ENCODE results near the gene PHF20.
"Not testable (repeated sequence)": the region's sequence is repeated elsewhere in the genome, so short reads cannot be mapped to it uniquely, and the experiment has no call there.

Gene PHF20

DNA sequence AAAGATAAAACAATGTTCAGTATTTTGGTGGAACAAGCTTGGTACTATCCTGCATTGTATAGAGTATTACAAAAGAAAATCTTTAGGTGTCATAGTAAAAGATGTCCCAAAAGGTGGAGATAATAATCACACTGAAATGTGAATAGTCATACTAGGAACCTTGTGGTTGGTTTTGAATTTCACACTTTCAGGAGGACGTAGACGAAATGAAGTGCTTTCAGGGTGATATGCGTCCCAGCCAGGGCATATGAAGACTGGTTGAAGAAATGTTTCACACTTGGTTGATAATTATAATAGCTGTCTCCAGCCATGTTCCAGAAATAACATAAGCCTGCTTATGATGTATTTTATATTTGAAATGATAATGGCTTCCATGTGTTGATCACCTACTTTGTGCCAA is 122.1 kb downstream of the PHF20 start:
- TF ChIP-seq, protein P1, sequence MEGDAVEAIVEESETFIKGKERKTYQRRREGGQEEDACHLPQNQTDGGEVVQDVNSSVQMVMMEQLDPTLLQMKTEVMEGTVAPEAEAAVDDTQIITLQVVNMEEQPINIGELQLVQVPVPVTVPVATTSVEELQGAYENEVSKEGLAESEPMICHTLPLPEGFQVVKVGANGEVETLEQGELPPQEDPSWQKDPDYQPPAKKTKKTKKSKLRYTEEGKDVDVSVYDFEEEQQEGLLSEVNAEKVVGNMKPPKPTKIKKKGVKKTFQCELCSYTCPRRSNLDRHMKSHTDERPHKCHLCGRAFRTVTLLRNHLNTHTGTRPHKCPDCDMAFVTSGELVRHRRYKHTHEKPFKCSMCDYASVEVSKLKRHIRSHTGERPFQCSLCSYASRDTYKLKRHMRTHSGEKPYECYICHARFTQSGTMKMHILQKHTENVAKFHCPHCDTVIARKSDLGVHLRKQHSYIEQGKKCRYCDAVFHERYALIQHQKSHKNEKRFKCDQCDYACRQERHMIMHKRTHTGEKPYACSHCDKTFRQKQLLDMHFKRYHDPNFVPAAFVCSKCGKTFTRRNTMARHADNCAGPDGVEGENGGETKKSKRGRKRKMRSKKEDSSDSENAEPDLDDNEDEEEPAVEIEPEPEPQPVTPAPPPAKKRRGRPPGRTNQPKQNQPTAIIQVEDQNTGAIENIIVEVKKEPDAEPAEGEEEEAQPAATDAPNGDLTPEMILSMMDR (IDR thresholded peaks at IDR 0.05; ENCODE audit: borderline replicate concordance, insufficient read depth, low read depth, low read length), result no peak
- H3K4me3 ChIP-seq (ENCODE audit: low read depth, low read length), result no peak overlapping the region

DNA sequence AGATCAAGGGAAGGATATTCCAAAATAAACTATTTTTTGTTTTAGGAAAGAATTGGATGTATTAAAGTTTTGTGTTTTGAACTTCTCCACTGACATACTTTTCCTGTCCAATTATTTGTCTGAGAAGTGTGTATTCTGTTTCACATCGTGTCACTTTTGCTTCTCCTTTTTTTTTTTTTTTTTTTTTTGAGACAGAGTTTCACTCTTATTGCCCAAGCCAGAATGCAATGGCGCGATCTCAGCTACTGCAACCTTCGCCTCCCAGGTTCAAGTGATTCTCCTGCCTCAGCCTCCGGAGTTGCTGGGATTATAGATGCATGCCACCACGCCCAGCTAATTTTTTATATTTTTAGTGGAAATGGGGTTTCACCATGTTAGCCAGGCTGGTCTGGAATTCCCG is 123.7 kb downstream of the PHF20 start:
- not testable (repeated sequence) for H3K4me3 ChIP-seq (ENCODE audit: low read depth, low read length)

DNA sequence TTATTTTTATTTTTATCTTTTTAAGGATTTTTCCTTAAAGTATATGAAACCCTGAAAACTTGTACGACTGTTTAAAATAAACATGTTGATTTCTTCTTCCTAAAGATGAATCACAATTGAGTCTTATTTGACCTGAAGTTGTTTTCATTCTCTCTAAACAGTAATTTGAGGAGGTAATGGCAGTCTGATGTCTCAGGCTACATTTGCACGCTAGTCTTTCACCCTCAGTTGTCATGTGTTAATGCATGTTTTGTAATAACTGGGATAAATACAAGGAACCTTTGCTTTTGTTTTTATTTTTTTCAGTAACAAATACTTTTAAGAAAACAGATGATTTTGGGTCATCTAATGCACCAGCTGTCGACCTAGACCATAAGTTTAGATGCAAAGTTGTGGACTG is 127.2 kb downstream of the PHF20 start:
- TF ChIP-seq, protein P1 (IDR thresholded peaks at IDR 0.05; ENCODE audit: borderline replicate concordance, insufficient read depth, low read depth, low read length), result no peak
- no peak overlapping the region for H3K4me3 ChIP-seq (ENCODE audit: low read depth, low read length)

DNA sequence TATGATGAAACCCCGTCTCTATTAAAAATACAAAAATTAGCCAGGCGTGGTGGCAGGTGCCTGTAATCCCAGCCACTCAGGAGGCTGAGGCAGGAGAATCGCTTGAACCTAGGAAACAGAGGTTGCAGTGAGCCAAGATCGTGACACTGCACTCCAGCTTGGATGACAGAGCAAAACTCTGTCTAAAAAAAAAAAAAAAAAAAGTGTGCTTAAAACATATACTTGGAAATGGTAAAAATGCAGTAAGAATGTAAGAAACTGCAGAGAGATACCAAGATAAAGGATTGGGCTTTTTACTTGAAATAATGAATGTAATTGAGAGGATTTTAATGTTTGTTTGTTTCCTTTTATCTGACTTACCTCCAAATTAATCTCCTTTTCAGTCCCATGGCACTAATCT is 129.4 kb downstream of the PHF20 start:
- not testable (repeated sequence) for H3K4me3 ChIP-seq (ENCODE audit: low read depth, low read length)

DNA sequence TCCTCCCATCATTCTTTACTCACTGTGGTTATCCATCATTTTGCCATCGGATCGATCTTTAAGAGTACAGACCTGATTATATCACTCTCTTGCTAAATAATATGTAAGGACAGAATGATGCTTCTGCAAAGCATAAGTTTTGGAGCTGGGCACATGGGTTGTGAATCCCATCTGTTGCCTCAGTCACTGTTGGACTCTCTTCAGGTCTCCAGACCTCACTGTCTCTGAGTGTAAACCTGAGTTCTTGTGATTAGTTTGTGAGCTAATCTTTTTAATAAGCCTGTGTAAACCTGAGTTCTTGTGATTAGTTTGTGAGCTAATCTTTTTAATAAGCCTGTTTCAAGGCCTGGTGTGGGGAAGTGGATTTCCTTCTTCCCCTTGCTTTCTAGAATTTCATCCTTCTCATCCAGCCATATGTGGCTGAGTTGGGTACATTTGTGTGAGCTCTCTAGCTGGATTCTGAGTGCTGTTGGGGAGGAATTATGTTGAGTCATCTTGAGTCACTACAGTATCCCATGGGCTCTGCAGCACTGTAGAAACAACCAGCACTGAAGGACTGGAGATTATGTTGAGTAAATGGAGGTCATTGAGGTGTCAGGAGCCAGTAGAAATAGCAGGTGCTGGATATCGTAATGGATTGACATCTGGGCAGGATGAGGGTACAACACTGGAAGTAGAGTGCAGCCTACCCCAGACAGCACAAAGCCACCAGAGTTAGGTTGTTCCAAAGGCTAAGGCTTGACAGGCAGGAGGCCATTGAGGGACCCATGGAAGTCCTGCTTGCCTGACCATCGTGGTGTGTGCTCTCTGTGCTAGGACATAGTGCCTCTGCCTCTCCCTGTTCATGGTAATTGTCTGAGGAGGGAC is 130.1 kb downstream of the PHF20 start:
- TF ChIP-seq, protein P1 (IDR thresholded peaks at IDR 0.05; ENCODE audit: borderline replicate concordance, insufficient read depth, low read depth, low read length), result no peak
- H3K4me3 ChIP-seq (ENCODE audit: low read depth, low read length), result no peak overlapping the region

DNA sequence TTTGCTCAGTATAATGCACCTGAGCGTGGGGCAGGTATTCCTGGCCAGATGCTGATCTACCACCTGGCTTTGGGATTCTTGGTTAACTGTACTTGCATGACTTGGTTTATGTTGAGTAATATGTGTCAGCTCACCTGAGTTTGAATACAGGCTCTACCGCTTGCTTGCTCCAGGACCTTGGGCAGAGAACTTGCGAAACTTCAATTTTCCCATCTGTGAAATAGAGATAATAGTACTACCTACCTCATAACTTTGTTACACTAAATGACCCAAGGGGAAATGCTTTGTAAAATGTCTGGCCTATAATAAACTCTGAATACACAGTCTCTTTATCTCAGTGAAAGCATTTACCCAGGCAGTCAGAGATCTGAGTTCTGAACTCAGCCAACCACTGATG is 130.7 kb downstream of the PHF20 start:
- TF ChIP-seq, protein P1 (IDR thresholded peaks at IDR 0.05; ENCODE audit: borderline replicate concordance, insufficient read depth, low read depth, low read length), result no peak
- no peak overlapping the region for H3K4me3 ChIP-seq (ENCODE audit: low read depth, low read length)

DNA sequence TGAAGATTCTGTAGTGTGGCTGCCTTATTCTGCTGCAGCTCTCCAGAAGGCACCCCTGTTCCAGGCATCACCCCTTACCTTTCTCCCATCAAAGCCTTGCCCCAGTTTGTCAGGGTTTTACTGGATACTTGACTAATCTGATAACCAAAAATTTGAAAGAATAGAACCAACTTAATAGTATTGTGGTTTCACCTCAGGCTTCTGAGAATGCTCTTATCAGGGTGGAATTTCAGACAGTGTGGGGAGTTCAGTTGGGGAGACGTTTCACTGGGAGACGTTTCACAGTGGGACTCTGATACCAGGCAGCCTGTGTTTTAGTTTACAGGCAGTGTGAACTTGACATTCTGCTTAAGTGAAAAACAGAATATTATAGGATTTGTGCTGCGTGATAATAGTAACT is 132.0 kb downstream of the PHF20 start:
- no peak overlapping the region for H3K4me3 ChIP-seq (ENCODE audit: low read depth, low read length)

More for the DNA sequence above, 132.0 kb downstream of the PHF20 start:
- TF ChIP-seq, protein P1 (IDR thresholded peaks at IDR 0.05; ENCODE audit: borderline replicate concordance, insufficient read depth, low read depth, low read length), result no peak
